Chondrocyte (in vitro differentiated cells): ENCODE results near the gene CYB5RL. TPM values are rescaled to one million over a fixed set of nuclear protein-coding genes. Genes with fewer than 3 reads are reported as not detected.
"Not testable (repeated sequence)": the region's sequence is repeated elsewhere in the genome, so short reads cannot be mapped to it uniquely, and the experiment has no call there.

Experiments used
- DNase-seq: peaks from one replicate; pipeline ENCODE4 v3.0.0; 2021; ENCODE audit warnings: mixed read lengths, low spot score
- H3K27ac Mint-ChIP-seq: one replicate; pipeline ENCODE4 v1.8.0; 2021; ENCODE audit warnings: mild to moderate bottlenecking, moderate library complexity, mixed read lengths; ENCODE audit not compliant: unreplicated experiment
- H3K27me3 Mint-ChIP-seq: 2 replicates; pipeline ENCODE4 v1.8.0; 2021; ENCODE audit warnings: low read depth, mixed read lengths
- H3K36me3 Mint-ChIP-seq: 2 replicates; pipeline ENCODE4 v1.8.0; 2021; ENCODE audit warnings: low read depth, mixed read lengths
- H3K4me1 Mint-ChIP-seq: 2 replicates; pipeline ENCODE4 v1.8.0; 2021; ENCODE audit warnings: low read depth, mild to moderate bottlenecking, mixed read lengths
- H3K4me3 Mint-ChIP-seq: one replicate; pipeline ENCODE4 v1.8.0; 2021; ENCODE audit warnings: mild to moderate bottlenecking, moderate library complexity, mixed read lengths; ENCODE audit not compliant: unreplicated experiment
- H3K9me3 Mint-ChIP-seq: 2 replicates; pipeline ENCODE4 v1.8.0; 2021; ENCODE audit warnings: low read depth, mixed read lengths
- total RNA-seq: library from RNA; stranded (reverse); gene quantifications from 3 replicates; pipeline ENCODE4 v1.2.1, GENCODE V29; 2021
- TF ChIP-seq, protein P1 (sequence below): fragments of 200-600 bp; sonication (generic); IDR thresholded peaks from 2 replicates; pipeline ENCODE4 v1.5.0; 2021; ENCODE audit warnings: antibody characterized with exemption, mild to moderate bottlenecking, moderate library complexity

Gene CYB5RL
- total RNA-seq, 1 donor from 2014 or later = 7.8 TPM

DNA sequence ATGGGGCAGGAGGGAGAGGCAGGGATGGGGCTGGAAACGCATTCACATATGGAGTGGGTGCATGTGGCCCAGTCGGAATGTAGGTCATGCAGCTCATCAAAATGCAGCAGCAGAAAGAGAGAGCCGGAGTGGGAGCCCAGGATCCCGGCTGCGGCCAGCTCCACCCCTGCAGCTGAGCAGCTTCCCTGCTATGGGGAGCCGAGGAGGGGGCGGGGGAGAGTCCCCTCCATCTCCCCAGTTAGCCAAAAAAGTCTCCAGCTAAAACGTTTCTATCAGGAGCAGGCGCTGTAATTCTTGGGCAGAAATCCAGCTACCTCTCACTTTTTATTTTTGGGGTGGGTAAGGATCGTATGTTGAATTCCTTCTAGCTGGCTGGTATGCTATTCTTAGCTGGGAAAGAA, 39.8 kb upstream of the CYB5RL start:
- no peaks in the 10 kb centered on the region for H3K27me3 Mint-ChIP-seq
- no peak overlapping the region for H3K4me3 Mint-ChIP-seq
- peaks cover 14% of the 10 kb centered on the region for H3K36me3 Mint-ChIP-seq
- peak overlapping the region; percentile 27 for H3K27ac Mint-ChIP-seq
- TF ChIP-seq, protein P1, sequence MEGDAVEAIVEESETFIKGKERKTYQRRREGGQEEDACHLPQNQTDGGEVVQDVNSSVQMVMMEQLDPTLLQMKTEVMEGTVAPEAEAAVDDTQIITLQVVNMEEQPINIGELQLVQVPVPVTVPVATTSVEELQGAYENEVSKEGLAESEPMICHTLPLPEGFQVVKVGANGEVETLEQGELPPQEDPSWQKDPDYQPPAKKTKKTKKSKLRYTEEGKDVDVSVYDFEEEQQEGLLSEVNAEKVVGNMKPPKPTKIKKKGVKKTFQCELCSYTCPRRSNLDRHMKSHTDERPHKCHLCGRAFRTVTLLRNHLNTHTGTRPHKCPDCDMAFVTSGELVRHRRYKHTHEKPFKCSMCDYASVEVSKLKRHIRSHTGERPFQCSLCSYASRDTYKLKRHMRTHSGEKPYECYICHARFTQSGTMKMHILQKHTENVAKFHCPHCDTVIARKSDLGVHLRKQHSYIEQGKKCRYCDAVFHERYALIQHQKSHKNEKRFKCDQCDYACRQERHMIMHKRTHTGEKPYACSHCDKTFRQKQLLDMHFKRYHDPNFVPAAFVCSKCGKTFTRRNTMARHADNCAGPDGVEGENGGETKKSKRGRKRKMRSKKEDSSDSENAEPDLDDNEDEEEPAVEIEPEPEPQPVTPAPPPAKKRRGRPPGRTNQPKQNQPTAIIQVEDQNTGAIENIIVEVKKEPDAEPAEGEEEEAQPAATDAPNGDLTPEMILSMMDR = no peak
- H3K9me3 Mint-ChIP-seq = no peaks in the 10 kb centered on the region
- peaks cover 10% of the 10 kb centered on the region for H3K4me1 Mint-ChIP-seq
- DNase-seq = no peak

DNA sequence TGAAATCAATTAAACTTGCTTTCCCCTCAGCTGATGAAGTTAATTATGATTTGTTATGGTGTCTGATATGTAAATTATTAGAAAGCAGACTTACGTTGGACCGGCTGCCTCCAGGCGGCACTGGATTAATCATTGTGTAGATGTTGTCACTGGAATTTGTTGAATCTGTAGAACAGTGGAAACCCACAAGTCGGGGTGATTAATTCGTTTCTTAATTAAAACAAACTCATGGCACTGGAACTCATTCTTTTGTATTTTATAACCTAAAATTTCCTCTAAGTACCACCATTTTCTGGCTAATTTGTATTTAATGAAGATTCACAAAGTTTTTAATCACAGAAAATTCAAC, 39.2 kb upstream of the CYB5RL start:
- no peak for DNase-seq
- Mint-ChIP-seq H3K9me3 (no peaks in the 10 kb centered on the region), H3K36me3 (peaks cover 14% of the 10 kb centered on the region), H3K27ac (no peak overlapping the region), H3K4me1 (peaks cover 10% of the 10 kb centered on the region), H3K27me3 (no peaks in the 10 kb centered on the region), H3K4me3 (no peak overlapping the region)
- TF ChIP-seq, protein P1 = no peak

DNA sequence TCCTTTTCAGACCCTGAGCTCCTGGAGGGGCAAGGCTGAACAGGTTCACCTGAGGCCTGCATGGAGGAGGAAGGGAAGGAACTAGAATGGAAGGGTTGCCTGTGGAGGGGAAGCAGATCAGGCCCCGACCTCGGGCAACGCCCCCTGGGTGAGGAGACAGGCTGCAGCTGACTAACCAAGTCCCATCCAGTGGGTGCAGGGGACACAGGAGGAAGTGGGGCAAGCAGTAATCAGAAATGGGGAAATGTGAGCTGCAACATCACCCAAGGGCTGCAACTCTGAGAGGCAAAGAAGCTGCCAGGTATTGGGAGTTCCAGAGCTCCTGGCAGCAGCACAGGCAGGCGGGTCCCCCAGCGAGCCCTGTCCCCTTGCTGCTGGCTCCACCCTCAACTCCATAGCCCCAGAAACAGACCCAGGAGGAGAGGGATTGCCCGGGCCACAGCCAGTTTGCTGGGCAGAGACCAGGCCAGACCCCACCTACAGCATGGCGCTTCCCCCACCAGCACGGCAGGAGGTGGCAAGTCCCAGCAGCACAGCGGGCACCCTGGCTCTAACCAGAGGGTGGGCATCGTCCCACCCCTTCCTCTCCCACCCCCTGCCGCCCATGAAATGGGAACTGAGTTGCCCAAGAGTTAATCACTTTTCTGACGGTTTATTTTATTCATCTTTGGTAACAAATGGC, 38.7 kb upstream of the CYB5RL start:
- TF ChIP-seq, protein P1 = no peak
- no peak overlapping the region for H3K27ac Mint-ChIP-seq

DNA sequence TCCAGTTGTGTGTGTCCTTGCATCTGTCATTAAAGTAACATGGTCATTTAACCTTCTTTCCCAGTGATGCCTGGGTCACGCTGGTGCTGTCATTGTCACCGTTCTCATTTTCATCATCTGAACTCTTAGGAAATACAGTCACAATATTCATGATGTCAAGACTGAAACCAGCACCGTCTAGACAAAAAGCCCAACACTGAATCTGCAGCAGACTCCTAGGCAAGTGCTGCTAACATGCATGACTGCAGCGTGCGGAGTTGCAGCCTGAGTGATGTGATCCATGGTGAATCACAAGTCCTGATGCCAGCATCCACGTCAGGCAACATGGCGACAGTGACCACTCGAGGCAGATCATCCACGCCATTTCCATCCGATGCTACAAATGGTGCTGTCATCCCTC, 37.8 kb upstream of the CYB5RL start:
- H3K4me3 Mint-ChIP-seq = no peak overlapping the region
- no peaks in the 10 kb centered on the region for H3K9me3 Mint-ChIP-seq
- H3K4me1 Mint-ChIP-seq = peaks cover 10% of the 10 kb centered on the region
- no peak overlapping the region for H3K27ac Mint-ChIP-seq
- TF ChIP-seq, protein P1 = no peak
- no peaks in the 10 kb centered on the region for H3K27me3 Mint-ChIP-seq
- DNase-seq = no peak
- H3K36me3 Mint-ChIP-seq = peaks cover 14% of the 10 kb centered on the region

More for the DNA sequence above, 38.7 kb upstream of the CYB5RL start:
- Mint-ChIP-seq H3K27me3 (no peaks in the 10 kb centered on the region), H3K9me3 (no peaks in the 10 kb centered on the region), H3K4me3 (no peak overlapping the region), H3K36me3 (peaks cover 14% of the 10 kb centered on the region), H3K4me1 (peaks cover 10% of the 10 kb centered on the region)
- DNase-seq = no peak

DNA sequence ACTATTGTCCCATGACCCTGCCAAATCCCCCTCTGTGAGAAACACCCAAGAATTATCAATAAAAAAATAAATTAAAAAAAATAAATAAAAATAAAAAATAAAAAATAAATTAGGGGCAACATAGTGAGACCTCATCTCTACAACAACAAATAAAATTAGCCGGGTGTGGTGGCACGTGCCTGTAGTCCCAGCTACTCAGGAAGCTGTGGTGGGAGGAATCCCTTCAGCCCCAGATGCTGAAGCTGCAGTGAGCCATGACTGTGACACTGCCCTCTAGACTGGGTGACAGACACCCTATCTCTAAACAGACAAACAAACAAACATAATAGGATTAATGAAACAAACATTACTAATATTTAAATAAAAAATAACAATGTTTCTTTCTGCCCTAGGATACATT, 34.5 kb upstream of the CYB5RL start:
- Mint-ChIP-seq H3K9me3 (no peaks in the 10 kb centered on the region), H3K27ac (no peak overlapping the region), H3K27me3 (no peaks in the 10 kb centered on the region), H3K4me3 (no peak overlapping the region), H3K4me1 (peaks cover 8% of the 10 kb centered on the region), H3K36me3 (peaks cover 15% of the 10 kb centered on the region)
- DNase-seq = no peak
- TF ChIP-seq, protein P1 = no peak

DNA sequence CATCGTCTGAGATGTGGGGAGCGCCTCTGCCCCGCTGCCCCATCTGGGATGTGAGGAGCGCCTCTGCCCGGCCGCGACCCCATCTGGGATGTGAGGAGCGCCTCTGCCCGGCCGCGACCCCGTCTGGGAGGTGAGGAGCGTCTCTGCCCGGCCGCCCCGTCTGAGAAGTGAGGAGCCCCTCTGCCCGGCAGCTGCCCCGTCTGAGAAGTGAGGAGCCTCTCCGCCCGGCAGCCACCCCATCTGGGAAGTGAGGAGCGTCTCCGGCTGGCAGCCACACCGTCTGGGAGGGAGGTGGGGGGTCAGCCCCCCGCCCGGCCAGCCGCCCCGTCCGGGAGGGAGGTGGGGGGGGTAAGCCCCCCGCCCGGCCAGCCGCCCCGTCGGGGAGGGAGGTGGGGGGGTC, 33.4 kb upstream of the CYB5RL start:
- not testable (repeated sequence) for H3K27ac Mint-ChIP-seq, H3K4me3 Mint-ChIP-seq, H3K9me3 Mint-ChIP-seq, DNase-seq, H3K27me3 Mint-ChIP-seq
- H3K4me1 Mint-ChIP-seq = peaks cover 17% of the 10 kb centered on the region
- H3K36me3 Mint-ChIP-seq = peaks cover 14% of the 10 kb centered on the region
